ENCODE results near the gene HOXB3.

Gene HOXB3

DNA sequence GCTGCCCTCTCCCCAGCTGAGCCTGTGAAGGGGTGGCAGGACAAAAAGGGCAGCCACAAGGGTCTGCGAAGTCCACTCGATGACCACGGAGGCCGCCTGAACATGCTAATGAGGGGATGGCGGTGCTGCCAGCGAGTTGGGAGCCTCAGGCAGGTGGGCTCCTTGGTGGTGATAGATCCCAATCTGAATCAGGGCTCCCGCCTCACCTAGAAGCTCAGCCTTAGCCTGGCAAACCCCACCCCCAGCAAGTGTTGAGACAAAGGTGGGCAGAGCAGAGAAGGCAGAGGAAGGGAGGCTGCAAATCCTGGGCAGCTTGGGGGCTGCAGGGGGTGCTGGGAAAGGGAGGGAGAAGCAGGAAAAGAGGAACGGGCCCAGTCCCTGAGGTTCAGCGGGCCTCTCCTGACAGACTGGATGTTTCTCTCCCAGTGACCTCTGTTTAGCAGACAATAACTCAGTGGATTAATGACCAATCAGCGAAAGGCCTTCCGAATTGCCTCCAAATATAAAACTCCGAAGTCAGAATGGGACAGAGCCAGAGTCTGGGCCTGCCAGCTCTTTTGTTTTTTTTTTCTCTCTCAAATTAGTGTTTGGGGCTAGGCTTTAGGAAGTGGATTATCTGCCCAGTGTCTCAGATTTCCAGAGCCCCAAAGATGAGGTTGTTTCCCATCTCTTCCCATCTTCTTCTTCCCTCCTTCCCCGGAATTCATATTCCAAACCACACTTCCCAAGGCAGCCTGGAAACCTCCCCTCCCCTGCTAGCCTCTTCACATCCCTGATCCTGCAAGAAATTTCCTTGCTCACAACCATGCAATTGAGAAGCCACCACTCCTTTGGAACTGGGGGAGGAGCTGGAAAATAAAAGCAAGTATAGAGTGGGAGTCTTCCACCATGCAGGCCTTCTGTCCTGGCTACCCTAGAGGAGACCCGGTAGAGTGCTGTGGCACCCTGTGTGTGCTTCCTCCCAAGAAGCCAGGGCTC is 29.9 kb downstream of the HOXB3 start:
- no peak for DNase-seq (ENCODE audit: extremely low read depth in 1 of 2, low read depth in 1 of 2)

DNA sequence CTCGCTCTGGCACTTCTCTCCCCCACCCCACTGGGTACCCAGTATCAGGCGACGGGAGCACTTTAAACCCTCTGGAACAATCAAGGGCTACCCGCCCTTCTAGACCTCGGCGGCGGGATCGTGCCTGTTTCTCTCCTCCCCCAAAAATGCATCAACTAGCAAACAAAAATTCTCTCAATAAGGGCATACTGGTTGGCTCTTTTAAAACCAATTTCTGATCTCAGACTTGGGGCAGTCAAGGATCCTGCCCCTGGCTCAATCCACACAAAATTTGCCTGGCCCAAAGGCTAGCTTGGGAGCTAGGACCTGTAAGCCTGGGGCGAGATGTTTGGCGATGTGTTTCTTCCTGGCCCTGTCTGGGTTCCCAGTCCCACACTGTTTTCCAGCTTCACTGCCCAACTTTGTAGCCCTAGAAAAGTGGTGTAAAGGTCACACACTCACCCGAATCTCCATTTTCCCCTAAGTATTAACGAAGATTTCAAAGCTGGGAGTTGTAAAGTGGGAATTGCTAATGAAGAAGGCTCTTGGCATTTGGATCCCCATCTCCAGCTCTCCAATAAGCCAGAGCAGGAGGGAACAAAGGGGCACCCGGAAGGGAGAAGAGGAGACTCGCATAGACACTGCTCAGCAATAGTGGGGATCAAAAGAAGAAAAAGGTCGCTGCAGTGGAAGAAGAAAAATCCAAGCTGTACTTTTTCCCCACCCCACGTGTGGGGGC is 30.8 kb downstream of the HOXB3 start:
- no peak for DNase-seq (ENCODE audit: extremely low read depth in 1 of 2, low read depth in 1 of 2)

DNA sequence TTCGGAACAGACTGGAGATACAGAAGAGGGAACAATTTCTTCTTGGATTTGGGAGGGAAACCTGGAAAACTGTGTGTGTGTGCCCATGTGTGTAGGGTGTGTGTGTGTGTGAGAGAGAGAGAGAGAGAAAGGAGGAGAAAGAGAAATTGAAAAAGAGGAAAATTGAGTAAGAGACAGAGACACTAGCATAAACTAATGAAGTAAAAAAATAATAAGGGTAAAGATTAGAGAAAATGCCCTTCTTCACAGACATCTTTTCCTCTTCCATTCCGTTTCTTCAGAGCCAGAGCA is 31.3 kb downstream of the HOXB3 start:
- no peak for DNase-seq (ENCODE audit: extremely low read depth in 1 of 2, low read depth in 1 of 2)

DNA sequence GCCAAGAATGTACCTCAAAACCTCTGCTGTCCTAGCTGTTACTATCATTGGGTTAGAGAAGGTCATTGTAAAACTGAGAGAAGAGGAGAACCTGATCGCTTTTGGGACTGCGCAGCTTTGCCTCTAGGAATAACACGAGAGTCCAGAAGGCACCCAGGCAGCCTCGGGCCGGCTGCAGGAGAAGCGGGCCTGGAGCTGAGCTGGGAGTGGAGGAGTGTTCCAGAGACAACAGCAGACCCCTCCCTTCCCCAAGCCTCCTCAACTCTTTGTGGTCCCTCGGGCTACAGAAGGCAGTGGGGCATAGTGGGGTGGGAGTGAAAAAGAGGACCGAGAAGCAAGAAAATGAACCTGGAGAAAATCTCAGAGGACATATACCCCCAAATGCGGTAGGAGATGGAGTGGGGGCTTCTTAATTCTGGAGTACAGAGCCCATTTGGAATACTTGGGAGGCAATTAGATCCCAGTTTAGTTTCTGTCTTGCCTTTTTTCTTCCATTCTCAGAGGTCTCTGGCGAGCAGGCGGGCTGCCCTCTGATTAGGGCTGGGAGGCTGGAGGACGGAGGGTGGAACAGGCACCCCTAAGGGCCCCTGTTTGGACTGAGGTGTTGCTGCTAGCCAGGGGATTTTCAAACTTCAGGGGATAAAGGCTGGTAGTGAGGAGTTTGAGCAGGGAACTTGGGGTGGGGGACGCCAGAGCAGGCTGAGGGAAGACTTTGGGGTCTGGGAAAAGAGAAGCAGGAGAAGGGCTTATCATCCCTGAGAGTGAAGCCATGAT is 31.8 kb downstream of the HOXB3 start:
- DNase-seq (ENCODE audit: extremely low read depth in 1 of 2, low read depth in 1 of 2): no peak

GRCh38 chr17:48556576-48557401 is 33.3 kb downstream of the HOXB3 start:
- no peak for DNase-seq (ENCODE audit: extremely low read depth in 1 of 2, low read depth in 1 of 2)

DNA sequence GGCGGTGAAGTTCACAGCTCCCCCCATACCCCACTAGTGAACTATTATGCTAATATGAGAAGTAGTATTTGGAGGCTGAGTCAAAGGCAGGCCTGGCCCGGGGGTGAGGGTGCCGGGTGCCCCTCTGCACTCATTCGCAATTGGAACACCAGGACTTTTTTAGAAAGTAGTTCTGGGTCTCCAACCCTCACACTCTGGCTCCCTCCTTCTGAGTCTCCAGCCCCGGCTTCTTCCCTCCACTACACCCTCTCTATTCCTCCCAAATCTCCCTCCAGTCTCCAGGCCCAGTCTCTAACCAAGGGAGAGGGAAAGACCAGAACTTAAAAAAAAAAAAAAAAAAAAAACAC is 33.8 kb downstream of the HOXB3 start:
- no peak for DNase-seq (ENCODE audit: extremely low read depth in 1 of 2, low read depth in 1 of 2)

GRCh38 chr17:48555258-48556228 is 34.5 kb downstream of the HOXB3 start:
- no peak for DNase-seq (ENCODE audit: extremely low read depth in 1 of 2, low read depth in 1 of 2)

DNA sequence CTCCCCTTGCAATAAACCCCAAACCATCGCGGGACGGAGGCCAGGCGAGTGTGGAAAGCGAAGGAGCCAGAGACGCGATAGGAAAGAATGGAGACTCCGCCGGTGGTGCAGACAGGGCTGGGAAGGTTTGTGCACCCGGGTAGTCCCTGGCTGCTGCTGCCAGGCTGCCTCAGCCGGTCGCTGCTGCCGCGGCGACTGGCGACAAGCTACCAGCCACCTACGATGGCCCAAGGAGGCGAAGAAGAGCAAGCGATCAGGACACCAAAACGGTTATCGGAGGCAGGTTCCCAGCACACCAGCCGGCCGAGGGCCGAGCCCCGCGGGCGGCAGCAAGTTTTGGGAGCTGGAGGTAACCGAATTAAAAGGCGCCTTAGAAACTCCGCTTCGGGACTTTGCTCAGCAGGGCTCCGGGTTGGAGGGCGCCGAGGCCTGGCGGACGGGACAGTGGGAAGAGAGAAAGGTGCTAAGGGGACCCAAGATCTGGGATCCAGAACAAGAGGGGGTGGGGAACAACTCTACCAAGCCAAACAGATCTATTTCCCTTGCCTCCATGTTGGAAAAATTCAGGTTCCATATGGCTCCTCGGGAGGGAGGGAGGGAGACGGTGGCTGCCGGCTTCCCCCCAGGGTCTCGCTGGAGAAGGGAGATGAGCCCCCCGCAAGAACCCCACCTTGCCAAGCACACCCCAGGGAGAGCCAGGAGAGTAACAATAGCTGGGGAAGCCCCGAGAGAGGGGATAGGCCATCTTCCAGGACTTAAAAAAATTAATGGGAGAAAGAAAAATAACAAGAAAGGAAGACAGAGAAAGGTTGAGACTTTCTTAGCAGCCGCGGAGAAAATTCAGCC is 35.4 kb downstream of the HOXB3 start:
- DNase-seq (ENCODE audit: extremely low read depth in 1 of 2, low read depth in 1 of 2): no peak

GRCh38 chr17:48553826-48554225 is 36.2 kb downstream of the HOXB3 start:
- DNase-seq (ENCODE audit: extremely low read depth in 1 of 2, low read depth in 1 of 2): no peak

GRCh38 chr17:48553190-48553547 is 36.9 kb downstream of the HOXB3 start:
- no peak for DNase-seq (ENCODE audit: extremely low read depth in 1 of 2, low read depth in 1 of 2)

DNA sequence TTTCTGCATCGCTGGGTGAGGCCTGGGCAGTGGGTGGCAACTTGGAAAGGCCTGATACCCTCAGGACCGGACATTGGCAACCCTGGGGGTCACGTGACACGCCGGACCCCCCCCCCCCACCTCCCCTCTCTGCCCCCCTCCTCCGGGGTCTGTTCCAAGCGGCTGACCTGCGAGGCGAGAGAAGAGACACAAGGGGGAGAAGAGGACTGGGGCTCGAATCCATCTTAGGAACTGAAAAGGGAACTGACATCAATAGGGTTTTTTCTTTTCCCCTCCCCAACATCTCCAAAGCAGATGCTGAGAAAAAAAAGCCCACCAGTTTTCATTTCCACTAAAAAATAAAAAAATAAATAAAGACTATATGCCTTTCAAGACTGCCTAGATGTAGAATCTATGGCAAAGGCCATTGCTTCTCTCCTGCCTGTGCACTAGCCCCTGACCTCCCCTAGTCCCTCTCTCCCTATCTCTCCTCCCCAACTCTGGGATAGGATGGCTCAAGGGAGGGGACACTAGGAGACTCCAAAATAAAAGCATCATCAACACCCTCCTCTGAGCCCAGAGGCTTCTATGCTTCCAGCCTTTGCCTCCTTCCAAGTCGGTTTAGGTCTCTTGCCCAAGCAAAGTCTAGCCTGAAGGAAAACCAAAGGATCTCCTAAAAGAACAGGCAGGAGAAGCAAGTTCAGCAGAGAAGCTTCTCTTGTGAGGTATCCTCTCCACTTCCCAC is 37.4 kb downstream of the HOXB3 start:
- no peak for DNase-seq (ENCODE audit: extremely low read depth in 1 of 2, low read depth in 1 of 2)

- DNase-seq (ENCODE audit: extremely low read depth in 1 of 2, low read depth in 1 of 2): no peak
These were observed 38.2 kb downstream of the HOXB3 start for GRCh38 chr17:48551596-48552465.

- DNase-seq (ENCODE audit: extremely low read depth in 1 of 2, low read depth in 1 of 2): no peak
These were observed 38.9 kb downstream of the HOXB3 start for GRCh38 chr17:48551214-48551555.

GRCh38 chr17:48550502-48551213 is 39.4 kb downstream of the HOXB3 start:
- DNase-seq (ENCODE audit: extremely low read depth in 1 of 2, low read depth in 1 of 2): no peak

- no peak for DNase-seq (ENCODE audit: extremely low read depth in 1 of 2, low read depth in 1 of 2)
These were observed 40.0 kb downstream of the HOXB3 start for GRCh38 chr17:48549914-48550501.

DNA sequence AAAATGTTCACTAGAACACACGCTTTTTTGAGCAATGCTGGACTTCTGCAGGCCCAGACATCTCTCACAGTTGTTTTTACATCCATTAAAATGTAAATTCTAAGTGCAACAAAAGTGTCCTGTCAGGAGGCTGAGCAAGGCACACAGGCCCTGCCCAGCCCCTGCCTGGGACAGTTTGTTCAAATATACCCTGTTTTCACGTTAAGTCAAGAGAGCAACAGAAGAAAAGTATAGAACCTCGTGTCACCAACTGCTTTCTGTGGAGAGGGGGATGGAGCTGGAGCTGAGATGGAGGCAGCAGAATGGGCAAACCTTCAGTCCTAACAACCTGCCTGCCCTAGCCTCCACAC is 40.8 kb downstream of the HOXB3 start:
- no peak for DNase-seq (ENCODE audit: extremely low read depth in 1 of 2, low read depth in 1 of 2)

Measured in activated CD8-positive, alpha-beta memory T cell treated with anti-CD3 and anti-CD28 coated beads for 1 hour (primary cell).